WTC11 (cell line): ENCODE measurements around the gene TMPRSS6.

Source experiments
- FOXJ3 ChIP-seq: sonication (generic); formaldehyde crosslinking; IDR thresholded peaks from 2 replicates; pipeline ENCODE4 v1.9.0; 2021; ENCODE audit warnings: missing genetic modification reagents, mild to moderate bottlenecking, borderline replicate concordance
- GABPB1 ChIP-seq: sonication (generic); formaldehyde crosslinking; IDR thresholded peaks from 2 replicates; pipeline ENCODE4 v1.8.1; 2023; ENCODE audit warnings: mild to moderate bottlenecking, missing genetic modification reagents
- NR1H2 ChIP-seq: sonication (generic); formaldehyde crosslinking; IDR thresholded peaks from 2 replicates; pipeline ENCODE4 v1.9.0; 2021; ENCODE audit warnings: mild to moderate bottlenecking, moderate library complexity, missing genetic modification reagents
- TCF7 ChIP-seq: sonication (generic); formaldehyde crosslinking; IDR thresholded peaks from 2 replicates; pipeline ENCODE4 v1.8.0; 2022; ENCODE audit warnings: mild to moderate bottlenecking, low read depth, missing genetic modification reagents, moderate library complexity
- TEAD4 ChIP-seq: sonication (generic); formaldehyde crosslinking; IDR thresholded peaks from 2 replicates; pipeline ENCODE4 v1.8.0; 2022; ENCODE audit warnings: mild to moderate bottlenecking, missing genetic modification reagents
- TP53 ChIP-seq: sonication (generic); formaldehyde crosslinking; IDR thresholded peaks from 2 replicates; pipeline ENCODE4 v1.8.1; 2023; ENCODE audit warnings: mild to moderate bottlenecking, missing genetic modification reagents
- TF ChIP-seq, protein P1 (sequence below): fragments of 200-600 bp; IDR thresholded peaks from 2 replicates; pipeline ENCODE4 v1.8.0; 2022; ENCODE audit warnings: antibody characterized with exemption
- TF ChIP-seq, protein P2 (sequence below): sonication (generic); formaldehyde crosslinking; IDR thresholded peaks from 2 replicates; pipeline ENCODE4 v1.8.1; 2023; ENCODE audit warnings: mild to moderate bottlenecking, missing genetic modification reagents, borderline replicate concordance
- TF ChIP-seq, protein P3 (sequence below): sonication (generic); formaldehyde crosslinking; conservative IDR thresholded peaks from 2 replicates; pipeline ENCODE4 v1.8.1; 2023; ENCODE audit warnings: mild to moderate bottlenecking, low read depth, missing genetic modification reagents, moderate library complexity
- TF ChIP-seq, protein P4 (sequence below): fragments of 250-450 bp; sonication (Bioruptor Pico); IDR thresholded peaks from 2 replicates; pipeline ENCODE4 v1.9.0; 2021; ENCODE audit warnings: moderate library complexity, mild to moderate bottlenecking, inconsistent platforms, borderline replicate concordance
- TF ChIP-seq, protein P5 (sequence below): sonication (generic); formaldehyde crosslinking; IDR thresholded peaks from 2 replicates; pipeline ENCODE4 v1.8.1; 2023; ENCODE audit warnings: mild to moderate bottlenecking, missing genetic modification reagents
- TF ChIP-seq, protein P6 (sequence below): sonication (generic); formaldehyde crosslinking; IDR thresholded peaks from 2 replicates; pipeline ENCODE4 v1.8.1; 2022; ENCODE audit warnings: missing genetic modification reagents, borderline replicate concordance

DNA sequence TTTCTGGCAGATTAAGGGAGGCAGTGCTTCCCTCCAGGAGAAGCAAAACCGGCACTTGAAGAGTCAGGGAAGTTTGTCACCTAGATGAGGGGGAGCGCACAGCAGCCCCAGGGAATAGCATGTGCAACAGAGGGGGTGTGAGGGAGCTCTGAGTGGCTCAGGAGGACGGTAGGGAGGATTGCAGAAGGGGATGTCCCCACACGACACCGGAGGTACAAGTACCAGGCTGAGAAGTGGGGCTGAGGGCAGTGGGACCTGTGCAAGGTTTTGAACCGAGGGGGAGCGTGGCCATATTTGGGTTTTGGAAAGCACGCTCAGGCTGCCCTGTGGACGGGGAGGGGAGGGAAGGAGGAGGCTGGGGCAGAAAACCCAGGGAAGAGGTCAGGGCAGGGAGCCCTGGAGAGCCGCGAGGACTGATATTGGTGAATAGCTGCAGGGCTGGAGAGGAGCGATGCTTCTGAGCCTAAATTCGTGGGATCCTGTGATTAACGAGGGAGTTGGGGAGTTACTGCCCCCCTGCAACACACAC, 17.9 kb upstream of the TMPRSS6 start:
- TF ChIP-seq, protein P1, sequence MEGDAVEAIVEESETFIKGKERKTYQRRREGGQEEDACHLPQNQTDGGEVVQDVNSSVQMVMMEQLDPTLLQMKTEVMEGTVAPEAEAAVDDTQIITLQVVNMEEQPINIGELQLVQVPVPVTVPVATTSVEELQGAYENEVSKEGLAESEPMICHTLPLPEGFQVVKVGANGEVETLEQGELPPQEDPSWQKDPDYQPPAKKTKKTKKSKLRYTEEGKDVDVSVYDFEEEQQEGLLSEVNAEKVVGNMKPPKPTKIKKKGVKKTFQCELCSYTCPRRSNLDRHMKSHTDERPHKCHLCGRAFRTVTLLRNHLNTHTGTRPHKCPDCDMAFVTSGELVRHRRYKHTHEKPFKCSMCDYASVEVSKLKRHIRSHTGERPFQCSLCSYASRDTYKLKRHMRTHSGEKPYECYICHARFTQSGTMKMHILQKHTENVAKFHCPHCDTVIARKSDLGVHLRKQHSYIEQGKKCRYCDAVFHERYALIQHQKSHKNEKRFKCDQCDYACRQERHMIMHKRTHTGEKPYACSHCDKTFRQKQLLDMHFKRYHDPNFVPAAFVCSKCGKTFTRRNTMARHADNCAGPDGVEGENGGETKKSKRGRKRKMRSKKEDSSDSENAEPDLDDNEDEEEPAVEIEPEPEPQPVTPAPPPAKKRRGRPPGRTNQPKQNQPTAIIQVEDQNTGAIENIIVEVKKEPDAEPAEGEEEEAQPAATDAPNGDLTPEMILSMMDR, result no peak
- TF ChIP-seq, protein P2, sequence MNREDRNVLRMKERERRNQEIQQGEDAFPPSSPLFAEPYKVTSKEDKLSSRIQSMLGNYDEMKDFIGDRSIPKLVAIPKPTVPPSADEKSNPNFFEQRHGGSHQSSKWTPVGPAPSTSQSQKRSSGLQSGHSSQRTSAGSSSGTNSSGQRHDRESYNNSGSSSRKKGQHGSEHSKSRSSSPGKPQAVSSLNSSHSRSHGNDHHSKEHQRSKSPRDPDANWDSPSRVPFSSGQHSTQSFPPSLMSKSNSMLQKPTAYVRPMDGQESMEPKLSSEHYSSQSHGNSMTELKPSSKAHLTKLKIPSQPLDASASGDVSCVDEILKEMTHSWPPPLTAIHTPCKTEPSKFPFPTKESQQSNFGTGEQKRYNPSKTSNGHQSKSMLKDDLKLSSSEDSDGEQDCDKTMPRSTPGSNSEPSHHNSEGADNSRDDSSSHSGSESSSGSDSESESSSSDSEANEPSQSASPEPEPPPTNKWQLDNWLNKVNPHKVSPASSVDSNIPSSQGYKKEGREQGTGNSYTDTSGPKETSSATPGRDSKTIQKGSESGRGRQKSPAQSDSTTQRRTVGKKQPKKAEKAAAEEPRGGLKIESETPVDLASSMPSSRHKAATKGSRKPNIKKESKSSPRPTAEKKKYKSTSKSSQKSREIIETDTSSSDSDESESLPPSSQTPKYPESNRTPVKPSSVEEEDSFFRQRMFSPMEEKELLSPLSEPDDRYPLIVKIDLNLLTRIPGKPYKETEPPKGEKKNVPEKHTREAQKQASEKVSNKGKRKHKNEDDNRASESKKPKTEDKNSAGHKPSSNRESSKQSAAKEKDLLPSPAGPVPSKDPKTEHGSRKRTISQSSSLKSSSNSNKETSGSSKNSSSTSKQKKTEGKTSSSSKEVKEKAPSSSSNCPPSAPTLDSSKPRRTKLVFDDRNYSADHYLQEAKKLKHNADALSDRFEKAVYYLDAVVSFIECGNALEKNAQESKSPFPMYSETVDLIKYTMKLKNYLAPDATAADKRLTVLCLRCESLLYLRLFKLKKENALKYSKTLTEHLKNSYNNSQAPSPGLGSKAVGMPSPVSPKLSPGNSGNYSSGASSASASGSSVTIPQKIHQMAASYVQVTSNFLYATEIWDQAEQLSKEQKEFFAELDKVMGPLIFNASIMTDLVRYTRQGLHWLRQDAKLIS (CRISPR knock-in tag), result no peak
- TF ChIP-seq, protein P3, sequence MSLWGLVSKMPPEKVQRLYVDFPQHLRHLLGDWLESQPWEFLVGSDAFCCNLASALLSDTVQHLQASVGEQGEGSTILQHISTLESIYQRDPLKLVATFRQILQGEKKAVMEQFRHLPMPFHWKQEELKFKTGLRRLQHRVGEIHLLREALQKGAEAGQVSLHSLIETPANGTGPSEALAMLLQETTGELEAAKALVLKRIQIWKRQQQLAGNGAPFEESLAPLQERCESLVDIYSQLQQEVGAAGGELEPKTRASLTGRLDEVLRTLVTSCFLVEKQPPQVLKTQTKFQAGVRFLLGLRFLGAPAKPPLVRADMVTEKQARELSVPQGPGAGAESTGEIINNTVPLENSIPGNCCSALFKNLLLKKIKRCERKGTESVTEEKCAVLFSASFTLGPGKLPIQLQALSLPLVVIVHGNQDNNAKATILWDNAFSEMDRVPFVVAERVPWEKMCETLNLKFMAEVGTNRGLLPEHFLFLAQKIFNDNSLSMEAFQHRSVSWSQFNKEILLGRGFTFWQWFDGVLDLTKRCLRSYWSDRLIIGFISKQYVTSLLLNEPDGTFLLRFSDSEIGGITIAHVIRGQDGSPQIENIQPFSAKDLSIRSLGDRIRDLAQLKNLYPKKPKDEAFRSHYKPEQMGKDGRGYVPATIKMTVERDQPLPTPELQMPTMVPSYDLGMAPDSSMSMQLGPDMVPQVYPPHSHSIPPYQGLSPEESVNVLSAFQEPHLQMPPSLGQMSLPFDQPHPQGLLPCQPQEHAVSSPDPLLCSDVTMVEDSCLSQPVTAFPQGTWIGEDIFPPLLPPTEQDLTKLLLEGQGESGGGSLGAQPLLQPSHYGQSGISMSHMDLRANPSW (CRISPR knock-in tag), result no peak
- TF ChIP-seq, protein P4, sequence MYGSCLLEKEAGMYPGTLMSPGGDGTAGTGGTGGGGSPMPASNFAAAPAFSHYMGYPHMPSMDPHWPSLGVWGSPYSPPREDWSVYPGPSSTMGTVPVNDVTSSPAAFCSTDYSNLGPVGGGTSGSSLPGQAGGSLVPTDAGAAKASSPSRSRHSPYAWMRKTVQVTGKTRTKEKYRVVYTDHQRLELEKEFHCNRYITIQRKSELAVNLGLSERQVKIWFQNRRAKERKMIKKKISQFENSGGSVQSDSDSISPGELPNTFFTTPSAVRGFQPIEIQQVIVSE (CRISPR knock-in tag), result no peak
- TF ChIP-seq TCF7 (CRISPR knock-in tag) (no peak), NR1H2 (CRISPR knock-in tag) (no peak), TEAD4 (CRISPR knock-in tag) (no peak), GABPB1 (no peak), FOXJ3 (CRISPR knock-in tag) (no peak), TP53 (CRISPR knock-in tag) (no peak)
- TF ChIP-seq, protein P5, sequence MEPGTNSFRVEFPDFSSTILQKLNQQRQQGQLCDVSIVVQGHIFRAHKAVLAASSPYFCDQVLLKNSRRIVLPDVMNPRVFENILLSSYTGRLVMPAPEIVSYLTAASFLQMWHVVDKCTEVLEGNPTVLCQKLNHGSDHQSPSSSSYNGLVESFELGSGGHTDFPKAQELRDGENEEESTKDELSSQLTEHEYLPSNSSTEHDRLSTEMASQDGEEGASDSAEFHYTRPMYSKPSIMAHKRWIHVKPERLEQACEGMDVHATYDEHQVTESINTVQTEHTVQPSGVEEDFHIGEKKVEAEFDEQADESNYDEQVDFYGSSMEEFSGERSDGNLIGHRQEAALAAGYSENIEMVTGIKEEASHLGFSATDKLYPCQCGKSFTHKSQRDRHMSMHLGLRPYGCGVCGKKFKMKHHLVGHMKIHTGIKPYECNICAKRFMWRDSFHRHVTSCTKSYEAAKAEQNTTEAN (CRISPR knock-in tag), result no peak
- TF ChIP-seq, protein P6, sequence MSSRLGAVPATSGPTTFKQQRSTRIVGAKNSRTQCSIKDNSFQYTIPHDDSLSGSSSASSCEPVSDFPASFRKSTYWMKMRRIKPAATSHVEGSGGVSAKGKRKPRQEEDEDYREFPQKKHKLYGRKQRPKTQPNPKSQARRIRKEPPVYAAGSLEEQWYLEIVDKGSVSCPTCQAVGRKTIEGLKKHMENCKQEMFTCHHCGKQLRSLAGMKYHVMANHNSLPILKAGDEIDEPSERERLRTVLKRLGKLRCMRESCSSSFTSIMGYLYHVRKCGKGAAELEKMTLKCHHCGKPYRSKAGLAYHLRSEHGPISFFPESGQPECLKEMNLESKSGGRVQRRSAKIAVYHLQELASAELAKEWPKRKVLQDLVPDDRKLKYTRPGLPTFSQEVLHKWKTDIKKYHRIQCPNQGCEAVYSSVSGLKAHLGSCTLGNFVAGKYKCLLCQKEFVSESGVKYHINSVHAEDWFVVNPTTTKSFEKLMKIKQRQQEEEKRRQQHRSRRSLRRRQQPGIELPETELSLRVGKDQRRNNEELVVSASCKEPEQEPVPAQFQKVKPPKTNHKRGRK (CRISPR knock-in tag), result no peak
